HG03135 (cell line): ENCODE measurements around the gene PTPN2.
"Not testable (repeated sequence)": the region's sequence is repeated elsewhere in the genome, so short reads cannot be mapped to it uniquely, and the experiment has no call there.

Source experiments
- ATAC-seq: cut with Tn5 transposase; IDR thresholded peaks from one replicate; pipeline ENCODE4 v1.9.1; 2021; ENCODE audit warnings: mild to moderate bottlenecking, moderate library complexity; ENCODE audit not compliant: unreplicated experiment

The PTPN2 gene

DNA sequence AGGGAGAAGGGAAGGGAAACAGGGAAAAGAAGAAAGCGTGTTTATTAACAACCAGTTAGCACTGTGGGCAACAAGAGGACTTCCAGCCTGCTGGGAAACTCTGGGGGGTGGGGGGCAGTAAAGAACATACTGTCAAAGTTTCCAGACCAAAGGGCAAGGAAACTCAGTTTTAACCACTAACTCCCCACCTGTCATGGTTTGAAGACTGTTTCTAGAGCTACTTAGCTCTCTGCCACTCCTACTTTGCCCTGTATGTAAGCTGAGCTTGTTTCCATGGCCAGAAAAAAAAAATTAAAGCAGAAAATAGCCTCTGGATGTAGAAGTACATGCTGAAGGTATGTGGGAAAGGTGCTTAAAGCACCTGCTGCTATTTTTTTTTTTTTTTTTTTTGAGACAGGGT, 11.0 kb upstream of the PTPN2 start:
- no peak for ATAC-seq

DNA sequence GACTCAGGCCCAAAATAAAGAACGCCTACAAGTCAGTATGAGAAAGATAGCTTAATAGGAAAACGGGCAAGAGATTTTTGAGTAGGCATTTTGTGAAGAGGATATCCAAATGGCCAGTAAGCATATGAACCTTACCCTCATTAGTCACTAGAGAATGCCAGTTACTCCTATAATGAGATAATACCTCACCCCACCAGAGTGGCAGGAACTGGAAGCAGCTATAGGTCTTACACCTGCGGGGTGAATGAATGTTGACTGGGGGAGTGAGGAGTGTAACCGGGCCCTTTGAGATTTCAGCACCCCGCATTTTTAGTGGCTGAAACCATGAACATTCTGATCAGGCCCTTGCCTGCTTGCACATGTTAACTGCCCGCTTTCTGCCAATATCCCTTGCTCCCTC, 7.5 kb upstream of the PTPN2 start:
- ATAC-seq, result no peak

DNA sequence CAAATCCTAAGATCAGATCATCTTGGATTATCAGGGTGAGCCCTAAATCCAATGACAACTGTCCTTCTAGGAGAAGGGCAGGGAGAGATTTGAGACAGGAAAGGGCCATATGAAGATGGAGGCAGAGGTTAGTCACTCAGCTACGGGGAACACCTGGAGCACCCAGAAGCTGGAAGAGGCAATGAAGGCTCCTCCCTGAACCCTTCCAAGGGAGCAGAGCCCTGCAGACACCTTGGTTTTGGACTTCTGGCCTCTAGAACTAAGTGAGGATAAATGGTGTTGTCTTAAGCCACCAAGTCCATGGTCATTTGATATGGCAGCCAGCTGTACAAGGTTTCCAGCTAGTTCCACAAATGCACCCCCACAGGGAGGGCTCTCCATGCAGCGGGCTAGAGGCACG, 6.9 kb upstream of the PTPN2 start:
- no peak for ATAC-seq

DNA sequence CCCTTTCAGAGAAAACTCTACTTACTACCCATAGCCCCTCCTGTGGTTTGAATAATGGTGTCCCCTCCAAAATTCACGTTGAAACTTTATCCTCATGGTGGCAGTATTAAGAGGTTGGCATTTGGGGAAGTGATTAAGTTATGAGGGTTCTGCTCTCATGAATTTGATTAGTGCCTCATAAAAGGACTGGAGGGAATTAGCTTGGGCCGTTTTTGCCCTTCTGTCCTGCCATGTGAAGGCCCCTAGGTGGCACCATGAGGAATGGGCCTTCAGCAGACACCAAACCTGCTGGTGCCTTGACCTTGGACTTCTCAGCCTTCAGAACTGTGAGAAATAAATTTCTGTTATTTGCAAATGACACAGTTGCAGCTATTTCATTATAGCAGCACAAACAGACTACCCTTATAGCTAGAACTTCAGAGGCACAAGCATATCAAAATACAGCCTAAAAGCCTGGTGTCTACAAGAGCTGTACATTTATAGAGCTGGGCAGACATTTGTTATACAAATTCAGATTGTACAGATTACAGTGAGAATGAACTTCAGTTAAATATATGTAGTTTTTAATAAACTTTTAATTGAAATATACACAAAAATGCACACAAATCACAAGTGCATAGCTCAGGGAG, 2.6 kb upstream of the PTPN2 start:
- no peak for ATAC-seq

DNA sequence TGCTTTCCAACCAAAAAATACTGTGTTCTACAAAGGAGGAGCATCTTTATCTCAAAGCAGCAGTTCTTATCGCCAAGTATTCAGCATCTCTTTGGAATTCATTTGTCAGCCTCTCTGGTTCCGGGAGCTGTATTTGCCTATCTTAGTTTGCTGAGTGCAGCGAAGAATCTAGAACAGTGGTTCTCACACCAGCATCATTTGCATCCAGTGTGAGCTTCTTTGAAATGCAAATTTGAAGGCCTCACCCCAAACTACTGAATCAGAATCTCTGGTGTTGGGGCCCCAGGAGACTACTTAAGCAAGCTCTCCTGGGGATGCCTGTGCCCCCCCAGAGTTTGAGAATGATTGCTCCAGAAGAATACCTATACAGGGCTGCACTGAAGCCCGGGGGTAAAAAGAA, 1.5 kb upstream of the PTPN2 start:
- no peak for ATAC-seq

DNA sequence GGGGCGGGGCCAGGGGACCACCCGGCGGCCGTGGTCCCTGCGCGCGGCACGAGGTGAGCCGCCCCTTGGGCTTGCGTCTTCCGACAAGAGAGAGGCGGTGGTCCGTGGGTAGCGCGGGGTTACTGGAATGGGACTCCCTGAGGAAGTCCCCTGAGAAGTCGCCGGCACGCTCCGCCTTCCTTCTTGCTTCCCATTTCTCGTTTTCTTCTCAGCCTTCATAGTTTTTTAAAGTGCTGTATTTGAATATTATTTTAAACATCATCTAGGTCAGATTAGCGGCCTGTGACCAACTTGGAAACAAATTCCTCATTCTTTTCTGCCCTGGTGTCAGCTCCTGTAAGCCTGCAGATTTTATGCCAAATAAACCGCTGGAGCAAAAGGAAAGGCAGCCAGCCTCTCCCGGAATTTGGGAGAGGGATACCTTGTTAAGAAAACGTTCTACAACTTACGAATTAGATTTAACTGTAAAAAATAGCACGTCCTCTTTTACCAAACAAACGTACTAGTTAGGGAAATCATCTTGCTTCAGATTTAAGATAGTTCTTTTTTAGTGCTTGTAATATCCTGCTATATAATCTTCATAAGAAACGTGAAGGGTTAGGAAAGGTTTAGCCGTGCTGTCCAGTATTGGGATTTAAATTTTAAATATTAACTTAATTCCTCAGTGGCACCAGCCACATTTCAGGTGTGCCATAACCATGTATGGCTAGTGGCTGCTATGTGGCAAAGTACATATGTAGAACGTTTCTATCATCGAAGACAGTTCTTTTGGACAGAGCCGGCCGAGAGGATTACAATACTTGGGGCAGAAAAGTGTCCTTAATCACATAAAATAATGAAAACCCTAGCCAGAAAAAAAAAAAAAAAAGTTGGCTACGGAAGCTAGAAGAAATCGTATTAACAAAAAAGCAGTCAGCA, 628 bp upstream of the PTPN2 start:
- no peak for ATAC-seq

DNA sequence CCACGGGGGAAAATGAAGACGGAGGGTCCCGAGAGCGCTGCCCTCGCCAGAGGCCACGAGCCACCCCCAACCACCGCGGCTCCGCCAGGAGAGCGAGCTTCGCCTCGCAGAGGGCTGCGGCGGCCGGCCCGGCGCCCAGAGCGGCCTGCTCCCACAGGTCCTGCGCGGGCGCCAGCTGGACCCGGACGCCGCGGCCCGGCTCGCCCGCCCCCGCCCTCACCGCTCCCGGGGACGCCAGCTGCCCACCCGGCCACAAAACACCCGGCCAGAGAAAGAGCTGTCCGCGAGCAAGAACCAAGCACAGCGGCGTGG, 709 bp downstream of the PTPN2 start:
- peak; percentile 22 for ATAC-seq

DNA sequence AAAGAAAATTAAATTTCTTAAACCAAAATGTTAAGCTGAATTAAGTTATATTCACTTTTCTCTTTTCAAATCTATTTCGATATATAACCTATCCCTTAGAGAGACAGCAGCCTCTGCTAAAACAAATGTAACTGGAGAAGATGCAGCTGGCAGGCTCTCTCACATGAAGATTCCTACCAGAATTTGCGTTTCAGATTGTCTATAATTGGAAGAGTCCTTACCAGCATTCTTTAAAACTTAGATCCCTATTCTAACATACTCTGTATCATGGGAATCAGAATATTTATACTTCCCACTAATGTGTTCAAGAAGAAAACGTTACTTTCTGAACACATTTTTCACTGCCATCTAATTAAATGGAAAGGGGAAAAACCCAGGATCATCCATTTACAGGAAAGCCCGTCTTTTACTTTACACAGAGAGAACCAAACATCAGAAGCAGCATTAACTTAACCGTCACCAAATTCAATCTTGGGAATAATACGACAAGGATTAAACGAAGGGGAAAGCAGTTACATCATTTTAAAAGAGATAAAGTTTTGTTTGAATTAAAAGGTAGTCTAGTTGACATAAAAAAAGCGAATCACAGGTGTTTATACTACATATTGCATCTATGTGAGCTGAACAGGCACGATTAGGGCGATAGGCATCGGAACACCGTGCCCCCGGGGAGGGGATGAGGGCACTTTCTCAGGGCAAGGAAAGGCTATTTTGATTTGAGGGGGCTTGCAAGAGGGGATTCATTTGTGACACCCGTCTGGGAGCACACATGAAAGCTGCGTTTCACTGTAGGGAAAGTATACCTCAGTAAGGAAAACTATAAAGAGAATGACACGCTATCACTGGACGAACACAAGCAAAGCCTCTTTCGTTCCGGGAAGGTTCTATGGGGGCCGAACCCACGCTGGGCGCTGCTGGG, 1.3 kb downstream of the PTPN2 start:
- ATAC-seq, result no peak

DNA sequence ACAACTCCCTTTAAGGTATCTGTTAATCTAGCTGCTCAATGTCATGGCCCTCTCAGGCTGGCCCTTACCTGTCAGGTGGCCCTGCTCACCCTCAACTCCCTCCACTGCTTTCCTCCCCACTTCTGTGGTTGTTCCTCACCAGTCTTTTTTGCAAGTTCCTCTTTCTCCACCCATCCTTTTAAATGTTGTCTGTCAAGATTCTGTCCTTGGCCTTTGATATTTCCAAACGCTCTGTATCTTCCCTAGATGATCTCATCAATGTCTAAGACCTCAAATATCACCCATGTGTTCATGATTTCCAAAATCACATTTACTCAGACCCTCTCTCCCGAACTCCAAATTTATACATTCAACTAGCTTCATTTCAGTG, 3.5 kb downstream of the PTPN2 start:
- no peak for ATAC-seq

DNA sequence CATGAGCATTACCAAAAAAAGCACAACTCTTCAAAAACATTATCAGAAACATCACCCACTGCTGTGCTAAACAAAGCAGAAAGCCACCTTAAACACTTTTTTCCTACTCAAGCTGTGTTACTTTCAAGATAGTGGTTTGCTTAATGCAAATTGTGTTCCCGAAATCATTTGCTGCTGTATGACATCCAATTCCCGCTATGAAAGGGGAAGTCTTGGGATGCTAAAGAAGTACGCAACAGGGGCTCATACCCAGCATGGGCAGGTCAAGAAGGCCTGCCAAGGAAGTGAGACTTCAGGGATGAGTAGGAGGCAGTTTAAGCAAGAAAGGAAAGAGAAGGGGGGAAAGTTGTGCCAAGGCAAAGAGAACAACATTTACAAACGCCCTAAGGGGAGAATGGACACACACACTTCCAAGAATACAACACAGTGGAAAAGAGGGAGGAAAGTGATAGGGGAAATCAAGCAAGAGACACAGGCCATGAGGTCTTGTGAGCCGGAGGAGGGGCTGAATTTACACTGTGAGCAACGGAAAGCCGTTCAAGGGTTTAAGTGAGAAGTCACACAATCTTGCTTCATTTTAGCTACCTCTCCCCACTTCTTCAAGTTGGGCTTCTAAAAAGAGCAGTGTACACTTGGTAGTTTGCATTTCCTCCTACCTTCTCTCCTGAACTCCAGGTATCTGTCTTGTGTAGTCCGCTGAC, 4.0 kb downstream of the PTPN2 start:
- ATAC-seq, result no peak

DNA sequence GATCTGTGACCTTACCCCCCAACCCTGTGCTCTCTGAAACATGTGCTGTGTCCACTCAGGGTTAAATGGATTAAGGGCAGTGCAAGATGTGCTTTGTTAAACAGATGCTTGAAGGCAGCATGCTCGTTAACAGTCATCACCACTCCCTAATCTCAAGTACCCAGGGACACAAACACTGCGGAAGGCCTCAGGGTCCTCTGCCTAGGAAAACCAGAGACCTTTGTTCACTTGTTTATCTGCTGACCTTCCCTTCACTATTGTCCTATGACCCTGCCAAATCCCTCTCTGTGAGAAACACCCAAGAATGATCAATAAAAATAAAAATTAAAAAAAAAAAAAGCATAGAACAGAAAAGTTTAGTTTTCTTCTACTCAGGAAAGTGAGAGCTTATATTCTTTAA, 9.0 kb downstream of the PTPN2 start:
- ATAC-seq, result not testable (repeated sequence)

DNA sequence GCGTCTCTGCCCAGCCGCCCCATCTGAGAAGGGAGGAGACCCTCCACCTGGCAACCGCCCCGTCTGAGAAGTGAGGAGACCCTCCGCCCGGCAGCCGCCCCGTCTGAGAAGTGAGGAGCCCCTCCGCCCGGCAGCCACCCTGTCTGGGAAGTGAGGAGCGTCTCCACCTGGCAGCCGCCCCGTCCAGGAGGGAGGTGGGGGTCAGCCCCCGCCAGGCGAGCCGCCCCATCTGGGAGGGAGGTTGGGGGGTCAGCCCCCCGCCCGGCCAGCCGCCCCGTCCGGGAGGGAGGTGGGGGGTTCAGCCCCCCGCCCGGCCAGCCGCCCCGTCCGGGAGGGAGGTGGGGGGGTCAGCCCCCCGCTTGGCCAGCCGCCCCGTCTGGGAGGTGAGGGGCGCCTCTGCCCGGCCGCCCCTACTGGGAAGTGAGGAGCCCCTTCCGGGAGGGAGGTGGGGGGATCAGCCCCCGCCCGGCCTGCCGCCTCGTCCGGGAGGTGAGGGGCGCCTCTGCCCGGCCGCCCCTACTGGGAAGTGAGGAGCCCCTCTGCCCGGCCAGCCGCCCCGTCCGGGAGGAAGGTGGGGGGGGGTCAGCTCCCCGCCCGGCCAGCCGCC, 10.0 kb downstream of the PTPN2 start:
- not testable (repeated sequence) for ATAC-seq

DNA sequence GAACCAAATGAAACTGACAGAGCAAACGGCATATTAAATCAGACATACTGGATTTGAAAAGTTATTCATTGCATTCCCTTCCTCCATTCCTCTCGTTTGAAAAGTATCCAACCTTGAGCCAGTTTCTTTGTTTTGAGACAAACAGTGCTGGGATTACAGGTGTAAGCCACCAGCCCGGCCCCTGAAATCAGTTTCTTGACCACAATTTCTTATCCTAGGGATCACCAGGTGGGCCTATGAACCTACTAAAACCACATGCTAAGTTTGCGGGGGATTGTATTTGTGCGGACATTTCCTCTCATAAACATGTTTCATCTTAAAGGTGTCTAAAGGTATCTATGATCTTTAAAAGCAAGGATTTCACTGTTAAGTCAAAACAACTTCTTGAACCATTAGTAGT, 11.6 kb downstream of the PTPN2 start:
- no peak for ATAC-seq

DNA sequence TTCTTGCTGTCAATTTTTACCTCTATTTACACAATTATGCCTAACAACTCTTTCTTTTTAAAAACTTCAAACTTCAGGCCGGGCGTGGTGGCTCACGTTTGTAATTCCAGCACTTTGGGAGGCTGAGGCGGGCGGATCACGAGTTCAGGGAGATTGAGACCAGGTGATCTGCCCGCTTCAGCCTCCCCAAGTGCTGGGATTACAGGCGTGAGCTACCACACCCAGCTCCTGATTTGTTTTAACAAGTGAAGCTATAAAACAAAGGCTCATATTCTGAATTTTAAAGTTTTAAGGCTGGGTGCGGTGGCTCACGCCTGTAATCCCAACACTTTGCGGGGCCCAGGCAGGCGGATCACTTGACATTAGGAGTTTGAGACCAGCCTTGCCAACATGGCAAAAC, 15.5 kb downstream of the PTPN2 start:
- no peak for ATAC-seq

DNA sequence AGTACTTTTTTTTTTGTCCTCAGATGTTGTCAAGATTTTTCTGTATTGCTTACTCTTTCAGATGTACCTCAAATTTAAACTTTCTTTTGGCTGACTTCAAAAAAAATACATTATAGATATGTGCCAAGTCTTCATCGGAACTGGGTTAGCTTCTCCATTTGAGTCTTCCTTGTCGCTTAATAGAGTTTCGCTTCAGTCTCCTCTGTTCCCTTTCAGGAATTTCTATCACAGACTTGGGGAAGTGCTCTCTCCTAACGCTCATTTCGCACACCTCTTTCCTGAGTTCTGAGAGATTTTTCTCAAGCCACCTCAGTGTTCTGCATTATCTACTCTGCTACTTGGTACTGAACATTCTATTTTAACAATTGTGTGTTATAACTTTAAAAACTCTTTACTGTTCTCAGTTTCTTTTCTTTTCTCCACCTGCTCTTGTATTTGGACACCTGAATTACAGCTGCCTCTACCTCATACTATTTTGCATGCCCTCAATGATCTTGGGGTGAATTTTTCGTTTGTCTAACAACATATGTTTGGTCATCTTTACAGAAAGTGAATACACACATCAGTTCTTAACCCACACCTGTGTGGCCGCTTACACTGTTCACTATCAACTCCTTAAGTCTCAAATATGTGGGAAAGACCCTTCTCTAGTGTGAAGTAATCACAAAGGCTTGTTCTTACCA, 16.5 kb downstream of the PTPN2 start:
- ATAC-seq, result no peak

DNA sequence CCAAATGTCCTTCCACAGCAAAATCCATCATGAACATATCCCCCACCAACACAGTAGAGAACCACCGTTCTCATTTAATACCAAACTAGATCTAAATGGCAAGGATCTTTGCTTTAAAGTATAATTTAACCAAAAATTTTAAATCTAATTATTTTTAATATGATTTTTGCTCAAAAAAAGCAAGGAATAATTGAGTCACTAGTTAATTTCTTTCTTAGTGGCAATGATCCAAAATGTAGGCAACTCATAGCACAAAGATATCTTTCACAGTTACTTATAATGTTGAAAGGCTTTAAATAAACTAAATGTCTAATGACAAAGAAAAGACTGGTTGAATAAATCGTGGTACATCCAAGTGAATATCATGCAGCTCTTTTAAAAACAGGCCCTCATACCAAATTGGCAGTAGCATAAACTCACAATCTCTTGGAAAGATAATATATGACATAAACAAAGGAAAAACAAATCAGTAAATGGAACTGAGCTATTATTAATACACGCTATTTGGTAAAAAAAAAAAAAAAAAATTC, 20.3 kb downstream of the PTPN2 start:
- ATAC-seq, result no peak

DNA sequence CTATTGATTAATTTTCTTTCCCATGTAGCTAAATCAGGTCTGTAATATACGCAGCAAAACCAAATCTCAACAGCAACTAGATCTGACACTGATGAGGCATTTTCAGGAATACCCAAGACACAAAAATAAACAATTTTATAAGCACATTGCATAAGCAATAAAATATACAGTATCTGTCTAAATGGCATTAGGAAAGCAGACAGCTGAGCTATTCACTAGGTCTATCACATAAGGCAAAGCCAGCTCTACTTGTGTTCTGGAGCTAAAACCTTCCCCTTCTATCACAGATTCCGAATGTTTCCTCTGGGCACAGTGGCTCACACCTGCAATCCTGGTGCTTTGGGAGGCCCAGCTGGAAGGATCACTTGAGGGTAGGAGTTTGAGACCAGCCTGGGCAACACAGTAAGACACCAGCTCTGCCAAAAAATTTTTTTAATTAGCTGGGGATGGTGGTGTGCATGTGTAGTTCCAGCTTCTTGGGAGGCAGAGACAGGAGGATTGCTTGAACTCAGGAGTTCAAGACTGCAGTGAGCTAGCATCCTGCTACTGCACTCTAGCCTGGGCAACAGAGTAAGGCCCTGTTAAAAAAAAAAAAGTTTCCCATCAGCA, 21.1 kb downstream of the PTPN2 start:
- no peak for ATAC-seq

DNA sequence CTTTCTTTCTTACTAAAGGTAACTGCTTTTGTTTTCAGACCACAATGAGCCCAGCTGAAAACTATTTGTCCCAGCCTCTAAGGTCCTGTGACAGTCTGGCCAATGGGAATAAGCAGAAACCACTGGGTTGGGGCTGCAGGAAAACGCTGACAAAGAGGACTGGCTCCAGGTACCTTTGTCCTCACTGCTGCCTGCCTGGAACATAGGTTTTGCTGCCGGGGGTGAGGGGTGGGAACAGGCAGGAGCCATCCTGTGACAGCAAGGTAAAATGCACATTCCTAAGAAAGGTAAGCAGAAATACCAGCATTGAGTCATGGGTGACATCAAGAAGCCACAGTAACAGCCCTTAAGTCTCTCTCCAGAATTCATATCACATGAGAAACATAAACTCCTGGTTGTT, 21.6 kb downstream of the PTPN2 start:
- no peak for ATAC-seq

DNA sequence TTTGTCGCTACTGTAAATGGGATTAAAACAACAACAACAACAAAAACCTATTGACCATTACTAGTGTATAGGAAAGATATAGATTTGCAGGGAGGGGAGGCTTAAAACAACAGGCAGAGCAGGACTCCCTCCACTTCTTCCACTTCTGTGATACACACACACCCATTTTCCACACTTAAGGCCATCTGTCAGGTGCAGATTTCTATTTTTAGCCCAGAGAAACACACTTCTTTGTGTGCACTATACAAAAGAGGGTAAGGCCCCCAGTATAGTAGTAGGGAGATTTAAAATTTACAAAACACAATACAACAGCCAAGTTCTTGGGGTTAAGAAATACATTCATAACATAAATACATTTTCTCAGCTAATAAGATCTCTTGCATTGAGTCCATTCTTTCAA, 22.4 kb downstream of the PTPN2 start:
- ATAC-seq, result no peak
